Hematopoietic multipotent progenitor cell treated with erythropoietin and hydrocortisone succinate and interleukin-3 and kit ligand, for 15 days (in vitro differentiated cells): ENCODE data around the gene SH3D19.
"Not testable (repeated sequence)": the region's sequence is repeated elsewhere in the genome, so short reads cannot be mapped to it uniquely, and the experiment has no call there.

Experiments
- DNase-seq: peaks from one replicate; pipeline ENCODE4 v3.0.0-alpha.2; 2015; ENCODE audit warnings: low spot score

Gene SH3D19

GRCh38 chr4:151150821-151151580, 174.4 kb downstream of the SH3D19 start:
- no peak for DNase-seq

GRCh38 chr4:151148261-151148660, 177.1 kb downstream of the SH3D19 start:
- no peak for DNase-seq

GRCh38 chr4:151147000-151147399, 178.4 kb downstream of the SH3D19 start:
- DNase-seq, result no peak

- no peak for DNase-seq
Measured at GRCh38 chr4:151144329-151145072, 180.9 kb downstream of the SH3D19 start.

- DNase-seq, result no peak
Measured at GRCh38 chr4:151143811-151144210, 181.6 kb downstream of the SH3D19 start.

- DNase-seq, result no peak
Measured at GRCh38 chr4:151143162-151143561, 182.2 kb downstream of the SH3D19 start.

- DNase-seq, result no peak
Measured at GRCh38 chr4:151142758-151143157, 182.6 kb downstream of the SH3D19 start.

GRCh38 chr4:151139814-151140213, 185.6 kb downstream of the SH3D19 start:
- DNase-seq, result no peak

- not testable (repeated sequence) for DNase-seq
Measured at GRCh38 chr4:151136048-151136447, 189.4 kb downstream of the SH3D19 start.

- no peak for DNase-seq
Measured at GRCh38 chr4:151133311-151133710, 192.1 kb downstream of the SH3D19 start.

GRCh38 chr4:151129796-151130195, 195.6 kb downstream of the SH3D19 start:
- DNase-seq, result no peak

GRCh38 chr4:151117371-151117962, 207.9 kb downstream of the SH3D19 start:
- peak; percentile 23 for DNase-seq

GRCh38 chr4:151114986-151115385, 210.4 kb downstream of the SH3D19 start:
- no peak for DNase-seq

- DNase-seq, result no peak
Measured at GRCh38 chr4:151114338-151114737, 211.1 kb downstream of the SH3D19 start.

GRCh38 chr4:151110236-151110635, 215.2 kb downstream of the SH3D19 start:
- DNase-seq, result no peak

GRCh38 chr4:151107063-151107462, 218.3 kb downstream of the SH3D19 start:
- DNase-seq, result no peak

- DNase-seq, result no peak
Measured at GRCh38 chr4:151105454-151106032, 219.9 kb downstream of the SH3D19 start.

GRCh38 chr4:151104621-151105020, 220.8 kb downstream of the SH3D19 start:
- DNase-seq, result no peak

- no peak for DNase-seq
Measured at GRCh38 chr4:151103758-151104157, 221.6 kb downstream of the SH3D19 start.

GRCh38 chr4:151100531-151100930, 224.9 kb downstream of the SH3D19 start:
- DNase-seq, result peak; percentile 16

- peak; percentile 36 for DNase-seq
Measured at GRCh38 chr4:151099976-151100417, 225.4 kb downstream of the SH3D19 start.

GRCh38 chr4:151099229-151099975, 226.0 kb downstream of the SH3D19 start, which contains the start of gene RPS3A:
RPS3A (plus strand) TSS chr4:151099628; CDS start chr4:151099653, 25 bp downstream.
- peak; percentile 97 for DNase-seq
